H1 (cell line): ENCODE data around the gene NKAIN1. TPM values are rescaled to one million over a fixed set of nuclear protein-coding genes. Genes with fewer than 3 reads are reported as not detected.

Experiments
- CTCF ChIA-PET: fragments of 300-600 bp; sonication (Branson Sonifier 250); formaldehyde crosslinking; loops from one replicate; lab custom pipeline; 2021; ENCODE audit not compliant: partially characterized antibody; lab: Charles Lee
- POLR2A ChIA-PET: fragments of 300-600 bp; sonication (Branson Sonifier 250); formaldehyde crosslinking; loops from one replicate; lab custom pipeline; 2021; ENCODE audit warnings: inconsistent platforms; ENCODE audit not compliant: partially characterized antibody; lab: Charles Lee
- DNase-seq, 2 experiments: peaks; one replicate each; pipeline versions ENCODE4 v3.0.0 to v3.0.0-alpha.2; 2010 to 2022; ENCODE audit warnings: low spot score in 2 of 2, low read depth in 1 of 2, mixed read lengths in 1 of 2
- FAIRE-seq: peaks from 2 replicates; lab custom pipeline; 2011; peaks lifted over from hg19 to GRCh38; lab: Jason Lieb, UNC
- H2AFZ ChIP-seq: 2 replicates; pipeline ENCODE4 v1.8.1; 2012; ENCODE audit warnings: low read length, inconsistent platforms
- H2AK5ac ChIP-seq: 2 replicates; pipeline ENCODE4 v1.6.1; 2013; ENCODE audit warnings: low read depth, low read length
- H2BK120ac ChIP-seq: replicated peaks from 2 replicates; pipeline ENCODE3; 2013; ENCODE audit warnings: low read depth, low read length, inconsistent platforms
- H2BK12ac ChIP-seq: 2 replicates; pipeline ENCODE4 v1.6.1; 2013; ENCODE audit warnings: low read depth, low read length
- H2BK15ac ChIP-seq: 2 replicates; pipeline ENCODE4 v1.6.1; 2013; ENCODE audit warnings: low read length
- H2BK20ac ChIP-seq: 2 replicates; pipeline ENCODE4 v1.6.1; 2013; ENCODE audit warnings: low read length
- H2BK5ac ChIP-seq: 2 replicates; pipeline ENCODE4 v1.6.1; 2013; ENCODE audit warnings: low read depth, low read length
- H3K14ac ChIP-seq: 2 replicates; pipeline ENCODE4 v1.6.1; 2013; ENCODE audit warnings: inconsistent platforms; ENCODE audit not compliant: insufficient read length
- H3K18ac ChIP-seq: 2 replicates; pipeline ENCODE4 v1.6.1; 2013; ENCODE audit warnings: low read length; ENCODE audit errors: extremely low read depth
- H3K23ac ChIP-seq: 2 replicates; pipeline ENCODE4 v1.6.1; 2013; ENCODE audit warnings: inconsistent platforms; ENCODE audit not compliant: insufficient read length
- H3K23me2 ChIP-seq: 2 replicates; pipeline ENCODE4 v1.6.1; 2013; ENCODE audit warnings: low read depth, low read length
- H3K27ac ChIP-seq: 2 replicates; pipeline ENCODE4 v1.6.1; 2011; ENCODE audit warnings: low read depth, low read length, inconsistent platforms
- H3K27me3 ChIP-seq, 4 experiments: replicated peaks in 1 of 4; 1 replicate in 1 of 4; 2 replicates in 3 of 4; pipeline versions ENCODE4 v1.6.1 to v1.8.1; 2011 to 2013; ENCODE audit warnings: low read length in 3 of 4, mild to moderate bottlenecking in 3 of 4, inconsistent platforms in 2 of 4, mixed read lengths in 2 of 4, moderate library complexity in 1 of 4; ENCODE audit not compliant: control insufficient read depth in 3 of 4, insufficient read depth in 3 of 4; ENCODE audit errors: extremely low read depth in 1 of 4
- H3K36me3 ChIP-seq, 4 experiments: 2 replicates each; pipeline versions ENCODE4 v1.6.1 to v1.8.1; 2011 to 2013; ENCODE audit warnings: mild to moderate bottlenecking in 4 of 4, low read length in 3 of 4, moderate library complexity in 2 of 4, control low read depth in 1 of 4, inconsistent platforms in 1 of 4; ENCODE audit not compliant: insufficient read depth in 4 of 4, control insufficient read depth in 2 of 4
- H3K4ac ChIP-seq: replicated peaks from 2 replicates; pipeline ENCODE3; 2013; ENCODE audit warnings: low read length, low read depth, mixed read lengths, inconsistent platforms; ENCODE audit not compliant: insufficient read length
- H3K4me1 ChIP-seq, 4 experiments: replicated peaks in 1 of 4; 1 replicate in 1 of 4; 2 replicates in 3 of 4; pipeline versions ENCODE4 v1.6.1 to v1.8.1; 2011 to 2013; ENCODE audit warnings: low read length in 3 of 4, inconsistent platforms in 2 of 4, mixed read lengths in 1 of 4; ENCODE audit not compliant: insufficient read depth in 4 of 4, control insufficient read depth in 3 of 4
- H3K4me2 ChIP-seq, 2 experiments: 2 replicates each; pipeline versions ENCODE4 v1.6.1 to v1.8.1; 2011 to 2013; ENCODE audit warnings: low read depth in 2 of 2, low read length in 2 of 2, control low read depth in 1 of 2, inconsistent platforms in 1 of 2, mild to moderate bottlenecking in 1 of 2; ENCODE audit not compliant: insufficient read depth in 1 of 2
- H3K4me3 ChIP-seq, 4 experiments: fragments of 200-600, 300-600 bp in 1 of 4; sonication (generic), shearing (Covaris generic), sonication (Bioruptor Twin) in 1 of 4; 2 replicates each; pipeline versions ENCODE4 v1.5.1 to v1.8.1; 2011 to 2016; ENCODE audit warnings: low read length in 4 of 4, low read depth in 3 of 4, control low read depth in 2 of 4, inconsistent platforms in 2 of 4, mild to moderate bottlenecking in 2 of 4, mixed read lengths in 1 of 4, moderate library complexity in 1 of 4; ENCODE audit not compliant: insufficient read depth in 2 of 4; ENCODE audit errors: extremely low read depth in 1 of 4
- H3K56ac ChIP-seq: replicated peaks from 2 replicates; pipeline ENCODE3; 2013; ENCODE audit warnings: low read depth, mild to moderate bottlenecking, mixed read lengths, low read length, inconsistent platforms; ENCODE audit not compliant: insufficient read length
- H3K79me1 ChIP-seq: 2 replicates; pipeline ENCODE4 v1.6.1; 2013; ENCODE audit warnings: low read depth, low read length, control low read depth
- H3K79me2 ChIP-seq, 2 experiments: 2 replicates each; pipeline versions ENCODE4 v1.6.1 to v1.8.1; 2012 to 2013; ENCODE audit warnings: low read length in 2 of 2, mild to moderate bottlenecking in 2 of 2, inconsistent platforms in 1 of 2; ENCODE audit not compliant: insufficient read depth in 2 of 2, control insufficient read depth in 1 of 2
- H3K9ac ChIP-seq, 4 experiments: replicated peaks in 1 of 4; 1 replicate in 1 of 4; 2 replicates in 3 of 4; pipeline versions ENCODE4 v1.6.1 to v1.8.1; 2011 to 2013; ENCODE audit warnings: low read depth in 3 of 4, low read length in 3 of 4, control low read depth in 2 of 4, mild to moderate bottlenecking in 2 of 4, moderate library complexity in 2 of 4, inconsistent platforms in 1 of 4; ENCODE audit errors: extremely low read depth in 1 of 4
- H3K9me3 ChIP-seq, 2 experiments: 2 replicates each; pipeline versions ENCODE4 v1.6.1 to v1.8.1; 2012 to 2013; ENCODE audit warnings: mild to moderate bottlenecking in 2 of 2, moderate library complexity in 2 of 2, control low read depth in 1 of 2, inconsistent platforms in 1 of 2, low read depth in 1 of 2, low read length in 1 of 2, mixed read lengths in 1 of 2; ENCODE audit not compliant: insufficient read depth in 2 of 2
- H4K20me1 ChIP-seq, 2 experiments: replicated peaks in 1 of 2; 2 replicates each; pipeline versions ENCODE3 to v1.8.1; 2011 to 2013; ENCODE audit warnings: inconsistent platforms in 2 of 2, low read length in 2 of 2, mild to moderate bottlenecking in 1 of 2; ENCODE audit not compliant: insufficient read depth in 2 of 2, control insufficient read depth in 1 of 2
- H4K5ac ChIP-seq: 2 replicates; pipeline ENCODE4 v1.6.1; 2013; ENCODE audit warnings: low read length, low read depth, mixed read lengths, inconsistent platforms; ENCODE audit not compliant: insufficient read length
- H4K8ac ChIP-seq: 2 replicates; pipeline ENCODE4 v1.8.0; 2013; ENCODE audit warnings: mild to moderate bottlenecking, moderate library complexity, low read length, inconsistent platforms; ENCODE audit not compliant: insufficient read depth; ENCODE audit errors: extremely low read depth
- H4K91ac ChIP-seq: replicated peaks from 2 replicates; pipeline ENCODE3; 2013; ENCODE audit warnings: low read length, mixed read lengths, inconsistent platforms; ENCODE audit not compliant: insufficient read length
- ASH2L ChIP-seq: fragments of 200-600, 300-600 bp; sonication (generic); IDR thresholded peaks from one replicate; pipeline ENCODE4 v1.7.1; 2017; ENCODE audit warnings: low read length
- KDM1A ChIP-seq: fragments of 200-600, 300-600 bp; sonication (generic); IDR thresholded peaks from 2 replicates; pipeline ENCODE4 v1.7.1; 2016; ENCODE audit warnings: mild to moderate bottlenecking, low read length, borderline replicate concordance
- KDM4A ChIP-seq: IDR thresholded peaks from one replicate; pipeline ENCODE4 v1.7.1; 2012; ENCODE audit warnings: low read depth, mild to moderate bottlenecking, moderate library complexity, low read length, inconsistent platforms; ENCODE audit not compliant: severe bottlenecking
- NANOG ChIP-seq: IDR thresholded peaks from 2 replicates; pipeline ENCODE4 v1.6.1; 2011; ENCODE audit warnings: low read length, low read depth, mild to moderate bottlenecking, inconsistent platforms; ENCODE audit not compliant: insufficient read depth, poor library complexity, severe bottlenecking
- RBBP5 ChIP-seq: IDR thresholded peaks from 2 replicates; pipeline ENCODE4 v1.7.1; 2012; ENCODE audit warnings: low read depth, mild to moderate bottlenecking, inconsistent platforms, low read length, moderate library complexity, borderline replicate concordance
- WGBS, 2 experiments: shearing (Covaris generic) in 1 of 2; methylation state at CpG; one replicate each; pipeline versions ENCODE4 v1.1.6 to v1.1.7; 2013 to 2015; ENCODE audit warnings: low lambda C conversion rate in 2 of 2, mixed read lengths in 2 of 2, inconsistent platforms in 1 of 2, low coverage in 1 of 2, missing lambda C conversion rate in 1 of 2; ENCODE audit not compliant: insufficient replicate concordance in 2 of 2, insufficient coverage in 1 of 2, insufficient read length in 1 of 2; ENCODE audit errors: extremely low coverage in 1 of 2, missing lambda C conversion rate in 1 of 2; 5-methylcytosine and 5-hydroxymethylcytosine counted together
- polyA plus RNA-seq, 7 experiments: library from polyadenylated mRNA; depleted of rRNA in 3 of 7; stranded (reverse) in 5 of 7; unstranded in 2 of 7; fragments of >200 nt in 5 of 7; fragments of 200-250 nt in 2 of 7; gene quantifications; 1 replicate in 5 of 7; 2 replicates in 1 of 7; 4 replicates in 1 of 7; pipeline versions ENCODE4 v1.2.1 to v1.2.3, GENCODE V29; 2011 to 2013; ENCODE audit warnings: missing spikeins in 2 of 7, mixed read lengths in 2 of 7
- total RNA-seq: library from RNA; stranded (reverse); fragmentation: NEBNext Ultra II Directional; extraction: Animal tissue kit (Norgen Biotek cat#: 25700); gene quantifications from 2 replicates; pipeline ENCODE4 v1.2.1, GENCODE V29; 2021

NKAIN1 gene
- total and polyA plus RNA-seq, 2 of the 8 experiments (the other 6 are each of a cell fraction or from before 2014, with no cell fraction given): 59.3 to 66.9 TPM

- ChIA-PET CTCF (interaction anchor here (1.9 kb wide), 1 partner anchor 27 kb away, joined by 4 read pairs; no protein-coding TSS in a partner anchor), POLR2A (interaction anchor here (0.7 to 5.2 kb wide), 20 partner anchors 8 to 377 kb away, joined by 3 to 42 read pairs (median 4); partner anchors contain the start of genes FABP3 and PUM1)
- Histone ChIP-seq H3K23ac (no peak overlapping the region), H2BK20ac (no peak overlapping the region), H3K4me2 (peak overlapping the region; percentile 62 to 73), H2BK15ac (no peak overlapping the region), H4K20me1 (no peaks in the 10 kb centered on the region), H2BK120ac (peak overlapping the region; percentile 57), H4K5ac (peak overlapping the region; percentile 45), H3K56ac (peak overlapping the region; percentile 32), H4K8ac (peak overlapping the region; percentile 69; the same call in 1 of the 2 replicates), H3K36me3 (peaks cover 0 to 2% (median 0%) of the 10 kb centered on the region in 4 experiments; a peak in 1 of 8 replicates), H3K27me3 (no peaks in the 10 kb centered on the region), H3K79me1 (no peaks in the 10 kb centered on the region), H3K14ac (no peak overlapping the region), H3K18ac (peak overlapping the region; percentile 96), H3K4me1 (peaks cover 0 to 3% (median 1%) of the 10 kb centered on the region in 4 experiments; a peak in 4 of 7 replicates), H3K27ac (peak overlapping the region; percentile 89), H3K9ac (peak overlapping the region; percentile 8 to 86 (median 54); a peak in 6 of 7 replicates), H2BK5ac (peak overlapping the region; percentile 66; the same call in 1 of the 2 replicates), H2BK12ac (peak overlapping the region; percentile 77; the same call in 1 of the 2 replicates), H3K4me3 (peak overlapping the region; percentile 47 to 65 (median 54)), H3K4ac (no peak overlapping the region), H3K23me2 (peaks cover 7% of the 10 kb centered on the region), H3K9me3 (no peaks in the 10 kb centered on the region), H3K79me2 (no peaks in the 10 kb centered on the region), H4K91ac (peak overlapping the region; percentile 91), H2AK5ac (no peak overlapping the region), H2AFZ (no peak overlapping the region)
- TF ChIP-seq KDM4A (no peak), NANOG (no peak), ASH2L (no peak), RBBP5 (no peak), KDM1A (0 out of 2 replicates have a peak, but pooled peaks have one; percentile 63)
- WGBS, 2 experiments: 75% methylated on average over 17 of the region's 19 CpGs; no CpG with 5 or more reads in 1 of the 2 experiments
- FAIRE-seq (no peak), DNase-seq (no peak)
Measured at GRCh38 chr1:31154000-31154631, 85.6 kb downstream of the NKAIN1 start.
